SK-MEL-5 (cell line): ENCODE results near the gene SGPL1. TPM values are rescaled to one million over a fixed set of nuclear protein-coding genes. Genes with fewer than 3 reads are reported as not detected.

Experiments used
- DNase-seq: peaks from one replicate; pipeline ENCODE4 v3.0.0-alpha.2; 2016; ENCODE audit warnings: low read depth, low spot score
- in situ Hi-C: cut with HindIII; loops from 2 replicates; pipeline ENCODE4 v1.10.0; 2016; ENCODE audit warnings: low sequenced_read_pairs, high pct_unique_total_duplicates, low pct_unique_long_range_greater_than_20kb
- total RNA-seq: library from RNA; depleted of rRNA; stranded (reverse); fragments of >200 nt; shearing (Covaris generic); gene quantifications from 2 replicates; pipeline ENCODE4 v1.2.3, GENCODE V29; 2014

The SGPL1 gene
- total RNA-seq, 1 experiment from 2014 or later, result 27.4 TPM

- in situ Hi-C loops, result no loop called here
- DNase-seq, result no peak
Measured at GRCh38 chr10:70829543-70829942, 13.8 kb downstream of the SGPL1 start.

DNA sequence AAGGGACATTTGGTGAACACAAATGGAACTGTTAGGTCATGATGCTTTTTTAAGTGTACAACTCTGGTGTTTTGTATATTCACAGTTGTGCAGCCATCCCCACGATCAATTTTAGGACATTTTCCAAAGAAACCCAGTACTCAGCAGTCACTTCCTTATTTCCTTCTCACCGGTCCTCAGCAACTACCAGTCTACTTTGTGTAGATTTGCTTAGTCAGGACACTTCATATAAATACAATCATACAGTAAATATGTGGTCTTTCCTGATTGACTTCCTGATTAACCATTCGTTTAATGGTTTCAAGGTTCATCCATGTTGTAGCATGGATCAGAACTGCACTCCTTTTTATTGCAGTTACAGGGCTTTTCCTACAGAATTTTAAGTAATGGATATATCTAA is 14.4 kb downstream of the SGPL1 start:
- DNase-seq, result no peak
- in situ Hi-C loops, result no loop called here

- DNase-seq, result no peak
- in situ Hi-C loops, result no loop called here
Measured at GRCh38 chr10:70832221-70832620, 16.5 kb downstream of the SGPL1 start.

GRCh38 chr10:70832852-70833528 is 17.2 kb downstream of the SGPL1 start:
- in situ Hi-C loops, result no loop called here
- DNase-seq, result no peak

DNA sequence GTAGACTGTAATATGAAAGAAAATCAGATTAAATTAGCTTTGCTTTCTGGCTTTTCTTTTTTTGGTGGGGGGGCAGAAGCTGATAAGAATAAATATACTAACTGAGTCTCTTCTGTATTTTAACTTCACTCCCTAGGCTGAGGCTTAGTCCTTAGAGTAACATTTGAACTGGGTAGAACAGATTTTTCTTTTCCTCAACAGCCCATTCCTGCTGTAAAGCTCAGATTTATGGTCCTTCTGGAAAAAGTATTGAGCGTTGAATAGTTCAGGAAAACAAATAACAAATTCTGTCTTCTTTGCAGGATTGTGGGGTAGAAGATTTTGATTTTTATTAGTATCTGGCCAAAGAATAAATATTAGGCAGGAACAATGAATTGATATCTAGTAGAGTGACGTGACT is 17.9 kb downstream of the SGPL1 start:
- in situ Hi-C loops, result no loop called here
- DNase-seq, result no peak

DNA sequence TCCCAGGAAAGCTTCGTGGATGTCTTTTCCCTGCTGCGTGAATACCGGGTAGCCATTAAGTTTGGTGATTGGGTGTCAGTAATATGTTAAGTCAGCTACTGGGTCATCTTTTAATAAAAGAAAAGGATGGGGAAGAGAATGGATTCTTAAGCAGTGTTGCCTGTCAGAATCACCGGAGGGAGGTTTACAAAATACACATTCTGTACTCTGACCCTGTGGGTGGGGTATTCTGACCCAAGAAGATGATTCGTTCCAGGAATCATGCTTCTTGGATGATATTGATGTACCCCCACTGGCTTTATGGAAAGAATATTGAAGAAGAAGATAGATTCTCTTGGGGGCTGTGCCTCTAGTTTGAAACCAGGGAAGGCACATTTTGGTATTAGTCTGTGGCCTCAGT is 18.3 kb downstream of the SGPL1 start:
- in situ Hi-C loops, result no loop called here
- DNase-seq, result no peak

DNA sequence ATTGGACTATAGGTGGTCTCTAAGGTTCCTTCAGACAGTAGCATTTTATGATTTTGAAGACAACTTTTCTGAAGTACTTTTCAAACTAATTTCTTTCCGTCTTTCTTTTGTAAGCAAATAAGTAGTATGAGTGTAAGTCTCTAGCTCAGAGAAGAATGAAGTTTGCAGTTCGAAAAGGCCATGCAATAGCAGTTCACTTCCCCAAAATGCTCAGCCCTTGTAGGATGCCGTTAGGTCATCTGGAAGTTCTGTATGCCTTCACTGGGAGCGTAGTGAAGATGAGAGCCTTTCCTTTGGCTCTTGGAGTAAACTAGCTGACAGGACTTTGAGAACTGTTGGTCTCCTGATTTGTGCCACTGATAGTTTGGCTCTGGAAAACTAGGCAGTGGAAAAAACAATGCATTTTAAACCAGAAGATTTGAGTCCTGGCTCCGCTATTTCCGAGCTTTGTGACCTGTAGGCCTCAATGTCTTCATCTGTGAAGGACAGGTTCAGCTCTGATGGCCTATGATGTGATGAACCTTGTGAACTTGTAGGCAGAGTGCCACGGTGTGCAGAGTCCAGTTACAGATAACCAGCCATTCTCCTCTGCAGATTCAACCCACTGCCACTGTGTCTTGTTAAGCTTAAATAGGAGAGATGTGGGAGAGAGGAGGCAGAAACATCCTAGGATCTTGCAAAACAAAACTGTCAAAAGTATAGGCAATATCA is 18.8 kb downstream of the SGPL1 start:
- in situ Hi-C loops, result no loop called here
- no peak for DNase-seq

DNA sequence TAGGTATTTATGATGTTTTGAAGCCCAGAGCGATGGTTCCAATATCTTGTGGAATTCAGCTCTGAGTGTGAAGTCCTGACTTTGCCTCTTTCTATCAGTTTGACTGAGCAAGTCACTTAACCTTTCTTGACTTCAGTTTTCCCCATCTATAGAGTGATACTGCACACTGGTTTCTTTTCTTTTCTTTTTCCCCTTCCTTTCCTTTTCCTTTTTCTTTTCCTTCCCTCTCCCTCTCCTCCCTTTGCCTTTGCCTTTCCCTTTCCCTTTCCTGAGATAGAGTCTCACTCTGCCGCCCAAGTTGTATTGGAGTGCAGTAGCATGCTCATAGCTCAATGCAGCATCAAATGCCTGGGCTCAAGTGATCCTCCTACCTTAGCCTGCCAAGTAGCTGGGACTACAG is 20.6 kb downstream of the SGPL1 start:
- in situ Hi-C loops, result no loop called here
- no peak for DNase-seq

GRCh38 chr10:70837660-70838059 is 21.9 kb downstream of the SGPL1 start:
- in situ Hi-C loops, result no loop called here

DNA sequence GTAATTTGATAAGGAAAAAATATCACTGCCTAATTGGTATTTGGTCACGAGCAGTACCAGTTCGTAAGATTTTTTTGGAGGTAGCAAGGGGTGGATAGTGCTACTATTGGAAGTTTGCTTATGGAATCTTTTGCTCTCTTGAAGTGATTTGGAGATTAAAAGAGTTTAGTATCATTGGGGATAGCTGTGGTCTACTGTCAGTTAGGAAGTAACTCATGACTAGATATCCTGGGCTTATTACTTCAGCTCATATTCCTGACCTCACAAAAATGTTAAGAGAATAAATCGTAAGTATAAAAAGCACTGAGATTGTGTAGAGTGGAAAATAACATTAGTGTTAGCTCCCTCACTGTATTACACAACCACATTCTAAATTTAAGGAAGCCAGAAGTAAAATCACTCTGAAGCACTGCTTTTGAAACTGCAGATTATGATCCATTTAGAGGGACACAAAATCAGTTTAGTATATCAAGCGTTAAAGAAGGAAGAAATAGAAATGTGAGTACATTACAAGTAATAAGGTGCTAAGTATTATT is 22.6 kb downstream of the SGPL1 start:
- in situ Hi-C loops, result no loop called here
- no peak for DNase-seq

More at GRCh38 chr10:70837660-70838059, 21.9 kb downstream of the SGPL1 start:
- DNase-seq, result no peak

GRCh38 chr10:70840836-70841235 is 25.1 kb downstream of the SGPL1 start:
- in situ Hi-C loops, result no loop called here
- no peak for DNase-seq

DNA sequence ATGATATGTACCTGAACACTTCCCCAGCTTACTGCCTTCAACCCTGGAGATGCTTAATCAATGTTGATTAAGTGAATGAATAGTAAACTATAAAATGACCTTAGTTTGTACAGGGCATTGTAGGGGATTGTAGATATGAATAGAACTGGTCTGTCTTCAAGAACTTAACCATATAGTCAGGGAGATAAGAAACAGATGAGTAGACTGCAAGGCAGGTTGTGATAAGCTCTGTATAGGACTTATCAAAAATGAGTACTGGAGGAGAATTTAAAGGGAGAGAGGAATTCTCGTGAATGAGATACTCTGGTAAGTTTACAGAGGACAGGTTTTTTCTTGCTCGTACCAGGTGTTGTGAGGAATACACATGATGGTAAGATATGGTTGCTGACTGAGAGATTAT is 27.6 kb downstream of the SGPL1 start:
- in situ Hi-C loops, result no loop called here
- DNase-seq, result no peak

- in situ Hi-C loops, result no loop called here
- no peak for DNase-seq
Measured at GRCh38 chr10:70843776-70844489, 28.2 kb downstream of the SGPL1 start.

- no peak for DNase-seq
- in situ Hi-C loops, result no loop called here
Measured at GRCh38 chr10:70845256-70845655, 29.5 kb downstream of the SGPL1 start.

- DNase-seq, result no peak
- in situ Hi-C loops, result no loop called here
Measured at GRCh38 chr10:70845816-70846215, 30.1 kb downstream of the SGPL1 start.

- DNase-seq, result no peak
- in situ Hi-C loops, result no loop called here
Measured at GRCh38 chr10:70846795-70847194, 31.0 kb downstream of the SGPL1 start.

GRCh38 chr10:70847659-70848360 is 32.1 kb downstream of the SGPL1 start:
- DNase-seq, result no peak
- in situ Hi-C loops, result no loop called here

GRCh38 chr10:70849582-70850016 is 33.9 kb downstream of the SGPL1 start:
- DNase-seq, result peak; percentile 33
- in situ Hi-C loops, result no loop called here
